OCI-LY7 (cell line): ENCODE measurements around the gene CLEC4D. TPM values are rescaled to one million over a fixed set of nuclear protein-coding genes. Genes with fewer than 3 reads are reported as not detected.
A peak's percentile ranks its signal among the peaks of the same experiment; 100 is the strongest.
"Not testable (repeated sequence)": the region's sequence is repeated elsewhere in the genome, so short reads cannot be mapped to it uniquely, and the experiment has no call there.

Experiments used
- BruUV-seq: library from RNA; stranded (reverse); fragments of 400-500 nt; replicated peaks from 2 replicates; lab custom pipeline; 2021; lab: Mats Ljungman, UMichigan
- CTCF ChIA-PET: fragments of 300-600 bp; sonication (Branson Sonifier 250); formaldehyde crosslinking; loops from one replicate; lab custom pipeline; 2022; ENCODE audit warnings: antibody characterized with exemption; ENCODE audit not compliant: unreplicated experiment; lab: Charles Lee
- POLR2A ChIA-PET: fragments of 300-600 bp; sonication (Branson Sonifier 250); formaldehyde crosslinking; loops from one replicate; lab custom pipeline; 2022; ENCODE audit warnings: antibody characterized with exemption; lab: Charles Lee
- DNase-seq: peaks from one replicate; pipeline ENCODE4 v3.0.0-alpha.2; 2015; ENCODE audit warnings: low spot score
- H2AFZ ChIP-seq: fragments of 200-600 bp; sonication (generic), shearing (Covaris generic); 2 replicates; pipeline ENCODE4 v1.6.1; 2014; ENCODE audit warnings: mild to moderate bottlenecking, antibody characterized with exemption, low read length, moderate library complexity
- H3K27ac ChIP-seq: fragments of 200-600 bp; sonication (generic); 2 replicates; pipeline ENCODE4 v1.5.1; 2014; ENCODE audit warnings: mixed run types, low read depth, mild to moderate bottlenecking, moderate library complexity, low read length, inconsistent platforms; ENCODE audit not compliant: poor library complexity, severe bottlenecking
- H3K36me3 ChIP-seq: fragments of 200-600 bp; sonication (generic); 2 replicates; pipeline ENCODE4 v1.6.1; 2014; ENCODE audit warnings: mild to moderate bottlenecking, antibody characterized with exemption, low read length, moderate library complexity, mixed read lengths; ENCODE audit not compliant: insufficient read depth
- H3K4me1 ChIP-seq: fragments of 200-600 bp; sonication (generic); 2 replicates; pipeline ENCODE4 v1.5.1; 2014; ENCODE audit warnings: mild to moderate bottlenecking, low read length; ENCODE audit not compliant: insufficient read depth, poor library complexity, severe bottlenecking
- H3K4me2 ChIP-seq: fragments of 200-600 bp; sonication (generic); 2 replicates; pipeline ENCODE4 v1.6.1; 2014; ENCODE audit warnings: mild to moderate bottlenecking, low read length
- H3K4me3 ChIP-seq: fragments of 200-600 bp; sonication (generic); 2 replicates; pipeline ENCODE4 v1.5.1; 2014; ENCODE audit warnings: mild to moderate bottlenecking, low read depth, low read length; ENCODE audit not compliant: poor library complexity, severe bottlenecking
- H3K79me2 ChIP-seq: fragments of 200-600 bp; sonication (generic); 2 replicates; pipeline ENCODE4 v1.6.1; 2016; ENCODE audit warnings: low read depth, mild to moderate bottlenecking, low read length, moderate library complexity, mixed read lengths; ENCODE audit not compliant: insufficient read depth
- H3K9me2 ChIP-seq: fragments of 200-600 bp; sonication (generic); 2 replicates; pipeline ENCODE4 v1.6.1; 2016; ENCODE audit warnings: mild to moderate bottlenecking, low read length, mixed read lengths; ENCODE audit not compliant: insufficient read depth
- H3K9me3 ChIP-seq: fragments of 200-600 bp; sonication (generic); 2 replicates; pipeline ENCODE4 v1.6.1; 2014; ENCODE audit warnings: mild to moderate bottlenecking, mixed run types, low read length, mixed read lengths
- H4K20me1 ChIP-seq: fragments of 200-600 bp; sonication (generic); 2 replicates; pipeline ENCODE4 v1.6.1; 2014; ENCODE audit warnings: mild to moderate bottlenecking, antibody characterized with exemption, low read length, moderate library complexity, mixed read lengths; ENCODE audit not compliant: insufficient read depth
- EZH2phosphoT487 ChIP-seq: fragments of 200-600 bp; sonication (generic); IDR thresholded peaks from 2 replicates; pipeline ENCODE4 v1.6.1; 2018; ENCODE audit warnings: low read depth, borderline replicate concordance, mild to moderate bottlenecking, mixed run types, antibody characterized with exemption, low read length, moderate library complexity, mixed read lengths
- intact Hi-C: fragments of 100-400 bp; cut with micrococcal nuclease; formaldehyde crosslinking; loops from one replicate; pipeline ENCODE4 v1.10.0; 2022; ENCODE audit not compliant: unreplicated experiment
- total RNA-seq, 2 experiments: library from RNA; depleted of rRNA in 1 of 2; stranded (reverse); fragments of >200 nt in 1 of 2; shearing (Covaris generic) in 1 of 2; gene quantifications; 2 replicates each; pipeline ENCODE4 v1.2.3, GENCODE V29; 2014 to 2022
- TF ChIP-seq, protein P1 (sequence below): fragments of 200-600 bp; sonication (generic); conservative IDR thresholded peaks from 2 replicates; pipeline ENCODE4 v1.5.1; 2014; ENCODE audit warnings: mild to moderate bottlenecking, antibody characterized with exemption, low read length, moderate library complexity, mixed read lengths

Gene CLEC4D
- total RNA-seq, 2 experiments from 2014 or later = not detected

DNA sequence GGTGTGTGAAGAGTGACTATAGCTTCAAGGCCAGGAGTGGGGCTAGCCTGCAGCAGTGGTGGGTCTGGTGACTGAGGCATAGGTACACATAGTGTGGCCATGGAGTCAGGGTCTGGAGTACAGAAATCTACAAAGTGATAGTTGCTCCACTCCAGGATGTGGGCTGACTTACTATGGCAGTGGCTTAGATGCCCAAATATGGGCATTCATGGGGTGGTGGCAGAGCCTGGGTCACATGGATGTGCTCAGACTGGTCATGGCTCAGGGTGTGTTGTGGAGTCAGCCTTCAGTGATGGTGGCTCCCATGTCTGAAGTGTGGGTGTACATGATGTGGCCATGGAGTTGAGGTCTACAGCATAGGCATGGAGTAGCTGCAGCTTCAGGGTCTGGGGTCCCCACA is 30.2 kb upstream of the CLEC4D start:
- intact Hi-C loops = no loop called here
- TF ChIP-seq, protein P1, sequence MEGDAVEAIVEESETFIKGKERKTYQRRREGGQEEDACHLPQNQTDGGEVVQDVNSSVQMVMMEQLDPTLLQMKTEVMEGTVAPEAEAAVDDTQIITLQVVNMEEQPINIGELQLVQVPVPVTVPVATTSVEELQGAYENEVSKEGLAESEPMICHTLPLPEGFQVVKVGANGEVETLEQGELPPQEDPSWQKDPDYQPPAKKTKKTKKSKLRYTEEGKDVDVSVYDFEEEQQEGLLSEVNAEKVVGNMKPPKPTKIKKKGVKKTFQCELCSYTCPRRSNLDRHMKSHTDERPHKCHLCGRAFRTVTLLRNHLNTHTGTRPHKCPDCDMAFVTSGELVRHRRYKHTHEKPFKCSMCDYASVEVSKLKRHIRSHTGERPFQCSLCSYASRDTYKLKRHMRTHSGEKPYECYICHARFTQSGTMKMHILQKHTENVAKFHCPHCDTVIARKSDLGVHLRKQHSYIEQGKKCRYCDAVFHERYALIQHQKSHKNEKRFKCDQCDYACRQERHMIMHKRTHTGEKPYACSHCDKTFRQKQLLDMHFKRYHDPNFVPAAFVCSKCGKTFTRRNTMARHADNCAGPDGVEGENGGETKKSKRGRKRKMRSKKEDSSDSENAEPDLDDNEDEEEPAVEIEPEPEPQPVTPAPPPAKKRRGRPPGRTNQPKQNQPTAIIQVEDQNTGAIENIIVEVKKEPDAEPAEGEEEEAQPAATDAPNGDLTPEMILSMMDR = no peak
- TF ChIP-seq EZH2phosphoT487 = no peak
- Histone ChIP-seq H3K27ac (no peak overlapping the region), H3K4me3 (no peak overlapping the region), H3K9me3 (no peaks in the 10 kb centered on the region), H3K36me3 (no peaks in the 10 kb centered on the region), H3K79me2 (no peaks in the 10 kb centered on the region), H4K20me1 (no peaks in the 10 kb centered on the region), H3K4me1 (no peaks in the 10 kb centered on the region), H2AFZ (no peak overlapping the region), H3K4me2 (no peak overlapping the region), H3K9me2 (no peaks in the 10 kb centered on the region)
- ChIA-PET CTCF (no interaction called here), POLR2A (no interaction called here)
- no peak for DNase-seq
- no TSS peak for BruUV-seq

DNA sequence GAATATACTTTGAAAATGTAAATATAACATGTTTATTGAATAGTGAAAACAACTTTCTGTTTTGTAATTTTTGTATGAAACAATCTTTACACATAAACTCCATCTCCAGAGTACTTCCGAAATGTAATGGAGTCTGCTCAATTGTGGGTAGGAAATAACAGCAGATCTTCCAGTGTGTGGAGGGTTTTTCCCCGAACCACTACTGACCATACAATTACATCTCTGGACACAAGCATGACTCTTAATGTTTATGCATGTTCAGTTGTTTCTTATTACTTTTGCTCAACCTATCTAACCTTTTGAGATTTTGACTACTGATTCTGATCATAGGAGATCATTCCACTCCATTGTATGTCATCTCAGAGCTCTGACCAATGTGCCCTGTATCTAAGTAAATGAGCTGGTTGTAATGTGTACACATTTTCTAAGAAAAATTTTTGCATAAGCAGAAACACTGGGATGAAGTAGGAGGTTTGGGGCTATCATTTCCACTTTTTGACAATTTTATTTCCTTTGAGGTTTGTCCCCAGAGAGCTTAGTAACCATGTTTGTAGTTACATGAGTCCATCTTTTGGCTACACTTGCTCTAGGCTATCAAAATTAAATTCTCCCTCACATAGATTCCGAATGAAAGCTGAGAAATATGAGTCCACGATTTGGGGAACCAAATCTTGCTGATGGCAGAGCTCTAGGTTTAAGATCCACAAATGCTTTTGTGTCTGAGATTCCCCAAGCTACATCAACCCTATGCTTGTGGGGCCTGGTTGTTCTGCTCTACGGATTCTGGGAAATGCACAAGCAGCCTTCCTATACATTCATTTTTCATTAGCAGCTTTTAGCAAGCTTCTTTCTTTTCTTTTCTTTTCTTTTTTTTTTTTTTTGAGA is 21.4 kb upstream of the CLEC4D start:
- no peaks in the 10 kb centered on the region for H3K4me1 ChIP-seq
- no TSS peak for BruUV-seq
- H3K4me2 ChIP-seq = no peak overlapping the region
- no peaks in the 10 kb centered on the region for H3K79me2 ChIP-seq
- ChIA-PET POLR2A (interaction anchor here (0.6 to 1.1 kb wide), 3 partner anchors 10 to 739 kb away, joined by 3 read pairs; no protein-coding TSS in a partner anchor), CTCF (no interaction called here)
- no peak overlapping the region for H2AFZ ChIP-seq
- no peaks in the 10 kb centered on the region for H3K9me2 ChIP-seq
- DNase-seq = no peak
- no peak overlapping the region for H3K27ac ChIP-seq
- TF ChIP-seq, protein P1 = no peak
- no peak for TF ChIP-seq EZH2phosphoT487
- H4K20me1 ChIP-seq = no peaks in the 10 kb centered on the region
- no peaks in the 10 kb centered on the region for H3K9me3 ChIP-seq
- no peak overlapping the region for H3K4me3 ChIP-seq
- intact Hi-C loops = no loop called here
- H3K36me3 ChIP-seq = no peaks in the 10 kb centered on the region

- Histone ChIP-seq H3K9me2 (no peaks in the 10 kb centered on the region), H3K27ac (no peak overlapping the region), H3K36me3 (no peaks in the 10 kb centered on the region), H3K4me3 (no peak overlapping the region), H4K20me1 (no peaks in the 10 kb centered on the region), H3K9me3 (no peaks in the 10 kb centered on the region), H3K79me2 (no peaks in the 10 kb centered on the region), H3K4me2 (no peak overlapping the region), H2AFZ (no peak overlapping the region), H3K4me1 (no peaks in the 10 kb centered on the region)
- BruUV-seq = no TSS peak
- TF ChIP-seq, protein P1 = no peak
- no peak for TF ChIP-seq EZH2phosphoT487
- ChIA-PET CTCF (no interaction called here), POLR2A (no interaction called here)
- intact Hi-C loops = no loop called here
- DNase-seq = peak; percentile 1
Measured at GRCh38 chr12:8493084-8493483, 20.2 kb upstream of the CLEC4D start.

DNA sequence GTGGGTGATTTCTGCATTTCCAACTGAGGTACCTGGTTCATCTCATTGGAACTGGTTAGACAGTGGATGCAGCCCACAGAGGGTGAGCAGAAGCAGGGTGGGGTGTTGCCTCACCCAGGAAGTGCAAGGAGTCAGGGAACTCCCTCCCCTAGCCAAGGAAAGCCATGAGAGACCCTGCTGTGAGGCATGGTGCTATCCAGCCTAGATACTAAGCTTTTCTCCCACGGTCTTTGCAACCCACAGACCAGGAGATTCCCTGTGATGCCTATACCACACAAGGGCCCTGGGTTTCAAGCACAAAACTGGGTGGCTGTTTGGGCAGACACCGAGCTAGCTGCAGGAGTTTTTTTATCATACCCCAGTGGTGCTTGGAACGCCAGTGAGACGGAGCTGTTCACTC is 17.6 kb upstream of the CLEC4D start:
- H3K9me2 ChIP-seq, H3K4me1 ChIP-seq, H3K79me2 ChIP-seq, BruUV-seq, CTCF ChIA-PET, H3K4me2 ChIP-seq, H3K36me3 ChIP-seq, H4K20me1 ChIP-seq, DNase-seq, H3K4me3 ChIP-seq, H3K9me3 ChIP-seq, intact Hi-C loops, H2AFZ ChIP-seq, H3K27ac ChIP-seq: not testable (repeated sequence)
- POLR2A ChIA-PET = interaction anchor here (0.6 kb wide), 1 partner anchor 388 kb away, joined by 4 read pairs; no protein-coding TSS in a partner anchor
